Caco-2 (cell line): ENCODE data around the gene KDM4C. TPM values are rescaled to one million over a fixed set of nuclear protein-coding genes. Genes with fewer than 3 reads are reported as not detected.

Source experiments
- BruUV-seq: library from RNA; stranded (reverse); fragments of 400-500 nt; replicated peaks from 2 replicates; lab custom pipeline; 2021; lab: Mats Ljungman, UMichigan
- CTCF ChIA-PET: fragments of 300-600 bp; sonication (Branson Sonifier 250); formaldehyde crosslinking; loops from one replicate; lab custom pipeline; 2022; ENCODE audit warnings: antibody characterized with exemption; lab: Charles Lee
- POLR2A ChIA-PET: fragments of 300-600 bp; sonication (Branson Sonifier 250); formaldehyde crosslinking; loops from one replicate; lab custom pipeline; 2022; ENCODE audit warnings: antibody characterized with exemption; lab: Charles Lee
- DNase-seq, 2 experiments: peaks; one replicate each; pipeline versions ENCODE4 v3.0.0 to v3.0.0-alpha.2; 2020 to 2022
- H3K27me3 ChIP-seq: replicated peaks from 2 replicates; pipeline ENCODE4 v1.6.0; 2011; ENCODE audit warnings: low read length; ENCODE audit not compliant: control insufficient read depth, insufficient read depth
- H3K36me3 ChIP-seq: 2 replicates; pipeline ENCODE4 v1.5.1; 2011; ENCODE audit warnings: low read length; ENCODE audit not compliant: control insufficient read depth, insufficient read depth
- H3K4me1 ChIP-seq: fragments of 250-450 bp; sonication (Bioruptor Pico); 2 replicates; pipeline ENCODE4 v1.5.1; 2020; ENCODE audit warnings: mild to moderate bottlenecking
- H3K4me3 ChIP-seq: 2 replicates; pipeline ENCODE4 v1.5.1; 2011; ENCODE audit warnings: low read depth, mild to moderate bottlenecking, control low read depth, low read length
- H3K9me3 ChIP-seq: fragments of 250-450 bp; sonication (Bioruptor Pico); 2 replicates; pipeline ENCODE4 v1.5.1; 2020; ENCODE audit warnings: mild to moderate bottlenecking, moderate library complexity
- H3K27ac Mint-ChIP-seq: one replicate; pipeline ENCODE4 v1.8.0; 2022; ENCODE audit warnings: mixed read lengths; ENCODE audit not compliant: unreplicated experiment
- H3K27me3 Mint-ChIP-seq: one replicate; pipeline ENCODE4 v1.8.0; 2022; ENCODE audit warnings: mixed read lengths; ENCODE audit not compliant: insufficient read depth, unreplicated experiment
- H3K36me3 Mint-ChIP-seq: one replicate; pipeline ENCODE4 v1.8.0; 2022; ENCODE audit warnings: mild to moderate bottlenecking, mixed read lengths; ENCODE audit not compliant: insufficient read depth, unreplicated experiment
- H3K4me1 Mint-ChIP-seq: one replicate; pipeline ENCODE4 v1.8.0; 2022; ENCODE audit warnings: low read depth, mixed read lengths; ENCODE audit not compliant: unreplicated experiment
- H3K4me3 Mint-ChIP-seq: one replicate; pipeline ENCODE4 v1.8.0; 2022; ENCODE audit warnings: mild to moderate bottlenecking, moderate library complexity, mixed read lengths; ENCODE audit not compliant: unreplicated experiment
- H3K9me3 Mint-ChIP-seq: one replicate; pipeline ENCODE4 v1.8.0; 2022; ENCODE audit warnings: mixed read lengths; ENCODE audit not compliant: unreplicated experiment
- CTCF ChIP-seq, 2 experiments: fragments of 200-600 bp in 1 of 2; IDR thresholded peaks; 1 replicate in 1 of 2; 2 replicates in 1 of 2; pipeline versions ENCODE4 v1.5.1 to v1.8.0; 2011 to 2022; ENCODE audit warnings: antibody characterized with exemption in 1 of 2, control low read depth in 1 of 2, inconsistent platforms in 1 of 2, low read depth in 1 of 2, low read length in 1 of 2, mild to moderate bottlenecking in 1 of 2, moderate library complexity in 1 of 2; ENCODE audit not compliant: insufficient read depth in 1 of 2, severe bottlenecking in 1 of 2, unreplicated experiment in 1 of 2
- intact Hi-C: fragments of 100-400 bp; cut with micrococcal nuclease; formaldehyde crosslinking; loops from one replicate; pipeline ENCODE4 v1.10.0; 2022; ENCODE audit not compliant: unreplicated experiment
- total RNA-seq: library from RNA; stranded (reverse); gene quantifications from 2 replicates; pipeline ENCODE4 v1.2.3, GENCODE V29; 2022

The KDM4C gene
- total RNA-seq, 1 experiment from 2014 or later: 40.3 TPM

GRCh38 chr9:6715755-6716643 is 41.8 kb upstream of the KDM4C start:
- no TSS peak for BruUV-seq
- Mint-ChIP-seq H3K9me3 (no peaks in the 10 kb centered on the region), H3K4me3 (peak overlapping the region; percentile 94), H3K4me1 (peaks cover 11% of the 10 kb centered on the region), H3K27ac (peak overlapping the region; percentile 97), H3K36me3 (peaks cover 28% of the 10 kb centered on the region), H3K27me3 (no peaks in the 10 kb centered on the region)
- H3K36me3 ChIP-seq: no peaks in the 10 kb centered on the region
- POLR2A ChIA-PET: interaction anchor here (0.5 to 2.3 kb wide), 14 partner anchors 10 to 168 kb away, joined by 3 to 37 read pairs (median 6); partner anchors contain the start of gene KDM4C
- intact Hi-C loops: loop anchor here (1.0 kb wide), 2 partner anchors 35 to 42 kb away; no protein-coding TSS in a partner anchor
- H3K4me1 ChIP-seq: peaks cover 7% of the 10 kb centered on the region; the same call in 1 of the 2 replicates
- CTCF ChIA-PET: interaction anchor here (0.6 to 1.6 kb wide), 3 partner anchors 24 to 52 kb away, joined by 4 to 8 read pairs (median 4); no protein-coding TSS in a partner anchor
- DNase-seq: peak; percentile 93 to 94
- TF ChIP-seq CTCF (IDR thresholded peaks at IDR 0.05; ENCODE audit: insufficient read depth in 1 of 2, low read depth in 1 of 2, low read length in 1 of 2, severe bottlenecking in 1 of 2, unreplicated experiment in 1 of 2): no peak
- H3K9me3 ChIP-seq: no peaks in the 10 kb centered on the region
- no peaks in the 10 kb centered on the region for H3K27me3 ChIP-seq
- peak overlapping the region; percentile 60 for H3K4me3 ChIP-seq

GRCh38 chr9:6716766-6717165 is 41.0 kb upstream of the KDM4C start:
- intact Hi-C loops: loop anchor here (1.0 kb wide), 2 partner anchors 35 to 42 kb away; no protein-coding TSS in a partner anchor
- no peaks in the 10 kb centered on the region for H3K9me3 ChIP-seq
- peaks cover 28% of the 10 kb centered on the region for H3K36me3 Mint-ChIP-seq
- H3K4me3 Mint-ChIP-seq: peak overlapping the region; percentile 94
- TF ChIP-seq CTCF (IDR thresholded peaks at IDR 0.05; ENCODE audit: insufficient read depth in 1 of 2, low read depth in 1 of 2, low read length in 1 of 2, severe bottlenecking in 1 of 2, unreplicated experiment in 1 of 2): no peak
- H3K36me3 ChIP-seq: no peaks in the 10 kb centered on the region
- H3K27ac Mint-ChIP-seq: peak overlapping the region; percentile 97
- H3K27me3 Mint-ChIP-seq: no peaks in the 10 kb centered on the region
- peaks cover 7% of the 10 kb centered on the region; the same call in 1 of the 2 replicates for H3K4me1 ChIP-seq
- ChIA-PET CTCF (interaction anchor here (1.6 kb wide), 1 partner anchor 53 kb away, joined by 4 read pairs; no protein-coding TSS in a partner anchor), POLR2A (interaction anchor here (0.9 to 2.3 kb wide), 5 partner anchors 23 to 131 kb away, joined by 3 to 37 read pairs (median 7); partner anchors contain the start of gene KDM4C)
- H3K27me3 ChIP-seq: no peaks in the 10 kb centered on the region
- no peaks in the 10 kb centered on the region for H3K9me3 Mint-ChIP-seq
- peak overlapping the region; percentile 60 for H3K4me3 ChIP-seq
- no peak for DNase-seq
- peaks cover 6% of the 10 kb centered on the region for H3K4me1 Mint-ChIP-seq
- no TSS peak for BruUV-seq

- Mint-ChIP-seq H3K27ac (no peak overlapping the region), H3K9me3 (no peaks in the 10 kb centered on the region), H3K36me3 (peaks cover 9% of the 10 kb centered on the region), H3K27me3 (no peaks in the 10 kb centered on the region), H3K4me1 (no peaks in the 10 kb centered on the region), H3K4me3 (no peak overlapping the region)
- BruUV-seq: no TSS peak
- no peak overlapping the region for H3K4me3 ChIP-seq
- POLR2A ChIA-PET: no interaction called here
- no peak for DNase-seq
- H3K36me3 ChIP-seq: no peaks in the 10 kb centered on the region
- no peaks in the 10 kb centered on the region for H3K27me3 ChIP-seq
- no peak for TF ChIP-seq CTCF (IDR thresholded peaks at IDR 0.05; ENCODE audit: insufficient read depth in 1 of 2, low read depth in 1 of 2, low read length in 1 of 2, severe bottlenecking in 1 of 2, unreplicated experiment in 1 of 2)
- intact Hi-C loops: no loop called here
- CTCF ChIA-PET: no interaction called here
- no peaks in the 10 kb centered on the region for H3K4me1 ChIP-seq
- no peaks in the 10 kb centered on the region for H3K9me3 ChIP-seq
These were observed 33.8 kb upstream of the KDM4C start for GRCh38 chr9:6723881-6724420.
